Measurements from ENCODE around the gene PLPPR3. TPM values are rescaled to one million over a fixed set of nuclear protein-coding genes. Genes with fewer than 3 reads are reported as not detected.

The PLPPR3 gene, protein sequence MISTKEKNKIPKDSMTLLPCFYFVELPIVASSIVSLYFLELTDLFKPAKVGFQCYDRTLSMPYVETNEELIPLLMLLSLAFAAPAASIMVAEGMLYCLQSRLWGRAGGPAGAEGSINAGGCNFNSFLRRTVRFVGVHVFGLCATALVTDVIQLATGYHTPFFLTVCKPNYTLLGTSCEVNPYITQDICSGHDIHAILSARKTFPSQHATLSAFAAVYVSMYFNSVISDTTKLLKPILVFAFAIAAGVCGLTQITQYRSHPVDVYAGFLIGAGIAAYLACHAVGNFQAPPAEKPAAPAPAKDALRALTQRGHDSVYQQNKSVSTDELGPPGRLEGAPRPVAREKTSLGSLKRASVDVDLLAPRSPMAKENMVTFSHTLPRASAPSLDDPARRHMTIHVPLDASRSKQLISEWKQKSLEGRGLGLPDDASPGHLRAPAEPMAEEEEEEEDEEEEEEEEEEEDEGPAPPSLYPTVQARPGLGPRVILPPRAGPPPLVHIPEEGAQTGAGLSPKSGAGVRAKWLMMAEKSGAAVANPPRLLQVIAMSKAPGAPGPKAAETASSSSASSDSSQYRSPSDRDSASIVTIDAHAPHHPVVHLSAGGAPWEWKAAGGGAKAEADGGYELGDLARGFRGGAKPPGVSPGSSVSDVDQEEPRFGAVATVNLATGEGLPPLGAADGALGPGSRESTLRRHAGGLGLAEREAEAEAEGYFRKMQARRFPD
- total RNA-seq (2014; rRNA removed; shearing (Covaris generic)) = 1.4 and 1.8 TPM in 2 replicates
- 1.2 and 2.7 TPM in 2 replicates for polyA plus RNA-seq (2015; cell fraction: cytosol; rRNA removed)
- 0.12 and 0.66 TPM in 2 replicates for polyA plus RNA-seq (2015; cell fraction: nucleus; rRNA removed)

DNA sequence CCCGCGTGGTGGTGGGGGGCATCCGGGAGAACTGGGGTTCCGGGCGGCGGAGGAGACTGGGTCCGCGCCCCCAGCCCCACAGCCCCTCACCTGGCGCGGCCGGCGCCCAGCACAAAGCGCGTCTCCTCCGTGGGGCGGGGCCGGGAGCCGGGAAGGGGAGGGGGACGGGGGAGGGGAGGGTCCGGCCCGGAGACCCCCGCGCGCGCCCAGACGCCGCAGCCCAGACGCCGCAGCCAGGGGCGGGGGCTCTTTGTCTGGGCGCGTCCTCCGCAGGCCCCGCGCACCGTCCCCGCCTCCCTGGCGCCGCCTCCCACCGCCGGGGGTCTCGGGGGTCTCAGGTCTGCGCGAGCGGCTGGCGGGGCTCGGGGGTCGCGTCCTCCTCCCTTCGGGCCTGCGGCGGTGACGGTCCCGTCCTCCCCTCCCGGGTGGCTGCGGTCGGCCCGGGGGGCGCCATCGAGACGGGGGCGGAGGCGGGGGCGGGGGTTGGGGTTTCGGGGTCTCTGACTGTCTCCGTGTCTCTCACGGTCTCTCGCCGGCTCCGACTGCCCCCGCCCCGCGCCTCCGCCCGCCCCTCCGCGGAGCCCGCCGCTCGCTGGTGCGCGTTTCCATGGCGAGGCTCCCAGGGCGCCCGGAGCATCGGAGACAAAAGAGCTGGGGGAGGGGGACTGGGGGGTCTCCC is at the start of gene PLPPR3:
Gene PLPPR3 (minus strand): TSS at position 131 of the 679 bp plus-strand sequence. CDS start 396 bp downstream, outside the sequence.
- no peak for DNase-seq (ENCODE audit: low read depth, low spot score)
- in situ Hi-C loops (cut with HindIII; ENCODE audit: low pct_unique_long_range_greater_than_20kb, low sequenced_read_pairs) = no loop called here

GRCh38 chr19:870963-871401 is 49.2 kb upstream of the PLPPR3 start:
- DNase-seq (ENCODE audit: low read depth, low spot score) = no peak
- in situ Hi-C loops (cut with HindIII; ENCODE audit: low pct_unique_long_range_greater_than_20kb, low sequenced_read_pairs) = no loop called here

DNA sequence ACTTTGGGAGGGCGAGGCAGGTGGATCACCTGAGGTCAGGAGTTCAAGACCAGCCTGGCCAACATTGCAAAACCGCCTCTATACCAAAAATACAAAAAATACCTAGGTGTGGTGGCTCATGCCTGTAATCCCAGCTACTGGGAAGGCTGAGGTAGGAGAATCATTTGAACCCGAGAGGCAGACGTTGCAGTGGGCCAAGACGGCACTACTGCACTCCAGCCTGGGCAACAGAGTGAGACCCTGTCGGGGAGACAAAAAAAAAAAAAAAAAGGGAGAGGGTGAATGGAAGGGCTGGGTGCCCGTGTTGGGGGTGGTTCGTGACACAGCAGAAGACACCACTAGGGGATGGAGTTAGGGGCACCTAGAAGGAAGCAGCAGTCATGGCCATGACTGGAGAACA is 48.6 kb upstream of the PLPPR3 start:
- in situ Hi-C loops (cut with HindIII; ENCODE audit: low pct_unique_long_range_greater_than_20kb, low sequenced_read_pairs) = no loop called here
- DNase-seq (ENCODE audit: low read depth, low spot score) = no peak

GRCh38 chr19:869245-870177 is 47.8 kb upstream of the PLPPR3 start:
- in situ Hi-C loops (cut with HindIII; ENCODE audit: low pct_unique_long_range_greater_than_20kb, low sequenced_read_pairs) = no loop called here
- peak; percentile 32 for DNase-seq (ENCODE audit: low read depth, low spot score)

GRCh38 chr19:868458-869244 is 46.9 kb upstream of the PLPPR3 start:
- in situ Hi-C loops (cut with HindIII; ENCODE audit: low pct_unique_long_range_greater_than_20kb, low sequenced_read_pairs) = no loop called here
- DNase-seq (ENCODE audit: low read depth, low spot score) = no peak

GRCh38 chr19:867855-868457 is 46.2 kb upstream of the PLPPR3 start:
- in situ Hi-C loops (cut with HindIII; ENCODE audit: low pct_unique_long_range_greater_than_20kb, low sequenced_read_pairs) = no loop called here
- no peak for DNase-seq (ENCODE audit: low read depth, low spot score)

DNA sequence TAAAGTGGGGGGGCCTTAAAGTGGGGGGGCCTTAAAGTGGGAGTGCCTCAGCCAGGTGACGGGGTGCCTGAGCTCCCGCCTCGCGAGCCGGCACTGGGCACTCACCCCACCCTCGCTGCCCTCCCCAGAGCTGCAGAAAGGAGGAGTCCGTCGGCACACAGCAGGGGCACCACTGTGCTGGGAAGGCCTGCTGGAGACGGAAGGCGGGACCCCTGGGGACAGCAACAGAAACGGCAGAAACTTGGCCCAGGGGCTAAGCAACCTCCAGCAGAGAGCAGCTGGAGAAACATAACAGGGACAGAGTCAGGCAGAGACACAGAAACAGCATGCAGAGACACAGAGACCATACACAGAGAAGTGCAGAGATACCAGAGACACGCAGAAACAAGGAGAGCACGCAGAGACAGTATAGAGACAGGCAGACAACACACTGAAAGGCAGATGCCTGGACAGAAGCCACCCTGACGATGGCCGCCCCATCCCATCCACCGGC is 45.6 kb upstream of the PLPPR3 start:
- in situ Hi-C loops (cut with HindIII; ENCODE audit: low pct_unique_long_range_greater_than_20kb, low sequenced_read_pairs) = no loop called here
- DNase-seq (ENCODE audit: low read depth, low spot score) = no peak

GRCh38 chr19:866769-867300 is 45.1 kb upstream of the PLPPR3 start:
- in situ Hi-C loops (cut with HindIII; ENCODE audit: low pct_unique_long_range_greater_than_20kb, low sequenced_read_pairs) = no loop called here
- no peak for DNase-seq (ENCODE audit: low read depth, low spot score)

GRCh38 chr19:863315-863620 is 41.5 kb upstream of the PLPPR3 start:
- no peak for DNase-seq (ENCODE audit: low read depth, low spot score)
- in situ Hi-C loops (cut with HindIII; ENCODE audit: low pct_unique_long_range_greater_than_20kb, low sequenced_read_pairs) = no loop called here

GRCh38 chr19:862581-863314 is 41.0 kb upstream of the PLPPR3 start:
- peak; percentile 52 for DNase-seq (ENCODE audit: low read depth, low spot score)
- in situ Hi-C loops (cut with HindIII; ENCODE audit: low pct_unique_long_range_greater_than_20kb, low sequenced_read_pairs) = no loop called here

GRCh38 chr19:861756-862580 is 40.2 kb upstream of the PLPPR3 start:
- peak; percentile 66 for DNase-seq (ENCODE audit: low read depth, low spot score)
- in situ Hi-C loops (cut with HindIII; ENCODE audit: low pct_unique_long_range_greater_than_20kb, low sequenced_read_pairs) = no loop called here

DNA sequence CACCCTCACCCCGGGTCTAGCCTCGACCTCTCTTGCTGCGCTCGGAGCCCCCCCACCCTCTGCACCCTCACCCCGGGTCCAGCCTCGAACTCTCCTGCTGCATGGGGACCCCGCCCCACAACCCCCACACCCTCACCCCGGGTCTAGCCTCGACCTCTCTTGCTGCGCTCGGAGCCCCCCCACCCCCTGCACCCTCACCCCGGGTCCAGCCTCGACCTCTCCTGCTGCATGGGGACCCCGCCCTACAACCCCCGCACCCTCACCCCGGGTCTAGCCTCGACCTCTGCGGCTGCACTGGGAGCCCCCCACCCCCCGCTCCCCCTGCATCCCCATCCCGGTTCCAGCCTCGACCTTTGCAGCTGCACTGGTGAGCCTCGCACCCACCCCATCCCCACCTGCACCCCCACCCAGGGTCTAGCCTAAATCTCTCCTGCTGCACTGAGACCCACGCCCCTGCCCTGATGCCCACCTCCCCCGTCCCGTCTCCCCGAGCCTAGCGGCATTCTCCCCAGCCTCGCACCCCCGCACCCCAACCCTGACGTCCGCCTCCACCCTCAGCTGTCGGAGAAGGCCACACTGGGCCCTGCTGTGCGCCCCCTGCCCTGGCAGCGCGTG is 39.5 kb upstream of the PLPPR3 start:
- no peak for DNase-seq (ENCODE audit: low read depth, low spot score)
- in situ Hi-C loops (cut with HindIII; ENCODE audit: low pct_unique_long_range_greater_than_20kb, low sequenced_read_pairs) = no loop called here

GRCh38 chr19:858868-859843 is 37.4 kb upstream of the PLPPR3 start, which contains the start of gene CFD:
CFD (plus strand) TSS chr19:859664; CDS start chr19:859690, 26 bp downstream.
- in situ Hi-C loops (cut with HindIII; ENCODE audit: low pct_unique_long_range_greater_than_20kb, low sequenced_read_pairs) = no loop called here
- DNase-seq (ENCODE audit: low read depth, low spot score) = no peak

Data from SK-MEL-5 (cell line).